ENCODE results near the gene VPS37B.

VPS37B gene

GRCh38 chr12:122937622-122938091, 41.7 kb upstream of the VPS37B start:
- H3K9ac ChIP-seq (ENCODE audit: insufficient read length, low read depth) = no peak overlapping the region
- no peaks in the 10 kb centered on the region for H3K9me3 ChIP-seq (ENCODE audit: insufficient read depth, low read length)
- DNase-seq (ENCODE audit: low read depth, low spot score) = no peak
- no peaks in the 10 kb centered on the region for H3K27me3 ChIP-seq (ENCODE audit: insufficient read depth, insufficient read length)
- peaks cover 15% of the 10 kb centered on the region for H3K4me1 ChIP-seq (ENCODE audit: insufficient read depth, insufficient read length)
- H3K4me3 ChIP-seq (ENCODE audit: insufficient read length, low read depth) = no peak overlapping the region
- peaks cover 7% of the 10 kb centered on the region for H3K36me3 ChIP-seq (ENCODE audit: insufficient read depth, insufficient read length, low read length)
- TF ChIP-seq YY1 (IDR thresholded peaks at IDR 0.05; ENCODE audit: insufficient read depth, insufficient read length) (no peak), SUZ12 (IDR thresholded peaks at IDR 0.05; ENCODE audit: extremely low read depth, insufficient read depth, insufficient read length) (no peak), ZNF274 (IDR thresholded peaks at IDR 0.05; ENCODE audit: low read depth, low read length) (no peak)

DNA sequence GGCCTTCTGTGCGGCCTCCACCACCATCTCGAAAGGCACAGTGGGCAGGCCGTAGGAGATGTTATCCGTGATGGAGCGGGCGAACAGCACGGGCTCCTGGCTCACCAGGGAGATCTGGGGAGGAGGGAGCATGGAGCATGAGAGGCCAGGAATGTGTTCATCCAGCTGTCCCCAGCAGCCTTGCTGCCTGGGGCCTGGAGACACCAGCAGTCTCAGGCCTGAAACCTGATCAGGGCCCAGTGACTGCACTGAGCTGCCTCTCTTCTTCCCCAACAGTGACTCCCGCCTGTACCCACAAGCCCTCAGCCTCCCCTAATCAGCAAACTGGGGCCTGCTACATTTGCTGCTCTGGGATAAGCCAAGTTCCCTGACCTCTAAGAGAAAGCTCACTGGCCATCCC, 39.4 kb upstream of the VPS37B start:
- H3K27me3 ChIP-seq (ENCODE audit: insufficient read depth, insufficient read length) = no peaks in the 10 kb centered on the region
- no peak for DNase-seq (ENCODE audit: low read depth, low spot score)
- no peaks in the 10 kb centered on the region for H3K9me3 ChIP-seq (ENCODE audit: insufficient read depth, low read length)
- peaks cover 9% of the 10 kb centered on the region for H3K4me1 ChIP-seq (ENCODE audit: insufficient read depth, insufficient read length)
- peak overlapping the region; percentile 36 for H3K9ac ChIP-seq (ENCODE audit: insufficient read length, low read depth)
- H3K4me3 ChIP-seq (ENCODE audit: insufficient read length, low read depth) = no peak overlapping the region
- TF ChIP-seq ZNF274 (IDR thresholded peaks at IDR 0.05; ENCODE audit: low read depth, low read length) = no peak
- H3K36me3 ChIP-seq (ENCODE audit: insufficient read depth, insufficient read length, low read length) = peaks cover 7% of the 10 kb centered on the region

GRCh38 chr12:122934722-122935121, 38.8 kb upstream of the VPS37B start:
- Histone ChIP-seq H3K4me3 (ENCODE audit: insufficient read length, low read depth) (no peak overlapping the region), H3K36me3 (ENCODE audit: insufficient read depth, insufficient read length, low read length) (peaks cover 7% of the 10 kb centered on the region), H3K4me1 (ENCODE audit: insufficient read depth, insufficient read length) (peaks cover 12% of the 10 kb centered on the region), H3K9me3 (ENCODE audit: insufficient read depth, low read length) (no peaks in the 10 kb centered on the region), H3K27me3 (ENCODE audit: insufficient read depth, insufficient read length) (no peaks in the 10 kb centered on the region), H3K9ac (ENCODE audit: insufficient read length, low read depth) (no peak overlapping the region)
- TF ChIP-seq YY1 (IDR thresholded peaks at IDR 0.05; ENCODE audit: insufficient read depth, insufficient read length) (no peak), ZNF274 (IDR thresholded peaks at IDR 0.05; ENCODE audit: low read depth, low read length) (no peak), SUZ12 (IDR thresholded peaks at IDR 0.05; ENCODE audit: extremely low read depth, insufficient read depth, insufficient read length) (no peak)
- DNase-seq (ENCODE audit: low read depth, low spot score) = no peak

GRCh38 chr12:122932207-122932606, 36.3 kb upstream of the VPS37B start:
- H3K4me3 ChIP-seq (ENCODE audit: insufficient read length, low read depth) = no peak overlapping the region
- no peaks in the 10 kb centered on the region for H3K36me3 ChIP-seq (ENCODE audit: insufficient read depth, insufficient read length, low read length)
- peaks cover 9% of the 10 kb centered on the region for H3K4me1 ChIP-seq (ENCODE audit: insufficient read depth, insufficient read length)
- TF ChIP-seq YY1 (IDR thresholded peaks at IDR 0.05; ENCODE audit: insufficient read depth, insufficient read length) (no peak), ZNF274 (IDR thresholded peaks at IDR 0.05; ENCODE audit: low read depth, low read length) (no peak), SUZ12 (IDR thresholded peaks at IDR 0.05; ENCODE audit: extremely low read depth, insufficient read depth, insufficient read length) (no peak)
- no peaks in the 10 kb centered on the region for H3K9me3 ChIP-seq (ENCODE audit: insufficient read depth, low read length)
- no peak overlapping the region for H3K9ac ChIP-seq (ENCODE audit: insufficient read length, low read depth)
- H3K27me3 ChIP-seq (ENCODE audit: insufficient read depth, insufficient read length) = no peaks in the 10 kb centered on the region
- DNase-seq (ENCODE audit: low read depth, low spot score) = no peak

DNA sequence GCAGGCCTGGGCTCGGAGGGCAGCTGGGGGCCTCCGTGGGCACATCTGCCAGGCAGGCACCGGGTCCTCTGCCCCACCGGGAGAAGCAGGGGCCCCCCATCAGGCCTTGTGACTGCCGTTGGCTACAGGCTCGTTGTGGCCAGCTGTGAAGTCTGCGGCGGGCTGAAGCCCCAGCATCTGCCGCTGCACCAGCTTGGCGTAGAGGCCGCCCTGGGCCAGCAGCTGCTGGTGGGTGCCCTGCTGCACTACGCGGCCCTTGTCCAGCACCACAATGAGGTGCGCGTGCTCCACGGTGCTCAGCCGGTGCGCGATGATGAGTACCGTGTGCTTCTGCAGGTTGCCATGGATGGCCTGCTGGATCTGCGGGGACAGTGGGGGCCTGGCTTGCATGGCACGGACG, 33.9 kb upstream of the VPS37B start:
- TF ChIP-seq SUZ12 (IDR thresholded peaks at IDR 0.05; ENCODE audit: extremely low read depth, insufficient read depth, insufficient read length) = no peak
- no peak for TF ChIP-seq YY1 (IDR thresholded peaks at IDR 0.05; ENCODE audit: insufficient read depth, insufficient read length)
- no peak for TF ChIP-seq ZNF274 (IDR thresholded peaks at IDR 0.05; ENCODE audit: low read depth, low read length)
- H3K9ac ChIP-seq (ENCODE audit: insufficient read length, low read depth) = no peak overlapping the region
- H3K36me3 ChIP-seq (ENCODE audit: insufficient read depth, insufficient read length, low read length) = no peaks in the 10 kb centered on the region
- no peaks in the 10 kb centered on the region for H3K9me3 ChIP-seq (ENCODE audit: insufficient read depth, low read length)
- no peak overlapping the region for H3K4me3 ChIP-seq (ENCODE audit: insufficient read length, low read depth)
- no peak for DNase-seq (ENCODE audit: low read depth, low spot score)
- H3K27me3 ChIP-seq (ENCODE audit: insufficient read depth, insufficient read length) = no peaks in the 10 kb centered on the region
- H3K4me1 ChIP-seq (ENCODE audit: insufficient read depth, insufficient read length) = peaks cover 2% of the 10 kb centered on the region

DNA sequence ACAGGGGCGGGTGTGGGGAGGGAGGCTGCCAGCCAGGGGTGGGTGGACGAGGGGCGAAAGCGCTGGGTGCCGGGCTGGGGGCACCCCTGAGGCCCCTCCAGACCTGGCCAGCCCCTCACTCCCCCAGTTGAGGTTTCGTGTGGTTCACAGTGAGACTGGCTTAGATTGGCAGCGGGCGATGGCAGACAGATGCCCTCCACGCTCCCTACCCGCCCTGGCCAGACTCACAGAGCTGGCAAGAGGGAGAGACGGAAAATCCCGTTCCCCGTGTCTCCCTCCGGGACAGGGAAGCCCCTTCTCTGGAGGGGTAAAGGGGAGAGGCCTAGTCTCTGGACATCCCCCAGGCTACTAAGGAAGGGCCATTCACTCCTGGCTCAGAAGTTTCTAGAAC, 33.2 kb upstream of the VPS37B start:
- no peaks in the 10 kb centered on the region for H3K36me3 ChIP-seq (ENCODE audit: insufficient read depth, insufficient read length, low read length)
- no peaks in the 10 kb centered on the region for H3K9me3 ChIP-seq (ENCODE audit: insufficient read depth, low read length)
- no peak overlapping the region for H3K9ac ChIP-seq (ENCODE audit: insufficient read length, low read depth)
- no peak overlapping the region for H3K4me3 ChIP-seq (ENCODE audit: insufficient read length, low read depth)
- no peaks in the 10 kb centered on the region for H3K27me3 ChIP-seq (ENCODE audit: insufficient read depth, insufficient read length)
- DNase-seq (ENCODE audit: low read depth, low spot score) = no peak
- TF ChIP-seq SUZ12 (IDR thresholded peaks at IDR 0.05; ENCODE audit: extremely low read depth, insufficient read depth, insufficient read length) (no peak), YY1 (IDR thresholded peaks at IDR 0.05; ENCODE audit: insufficient read depth, insufficient read length) (no peak), ZNF274 (IDR thresholded peaks at IDR 0.05; ENCODE audit: low read depth, low read length) (no peak)
- peaks cover 2% of the 10 kb centered on the region for H3K4me1 ChIP-seq (ENCODE audit: insufficient read depth, insufficient read length)

GRCh38 chr12:122928404-122929147, 32.7 kb upstream of the VPS37B start:
- TF ChIP-seq SUZ12 (IDR thresholded peaks at IDR 0.05; ENCODE audit: extremely low read depth, insufficient read depth, insufficient read length) (no peak), YY1 (IDR thresholded peaks at IDR 0.05; ENCODE audit: insufficient read depth, insufficient read length) (no peak), ZNF274 (IDR thresholded peaks at IDR 0.05; ENCODE audit: low read depth, low read length) (no peak)
- Histone ChIP-seq H3K9me3 (ENCODE audit: insufficient read depth, low read length) (no peaks in the 10 kb centered on the region), H3K9ac (ENCODE audit: insufficient read length, low read depth) (no peak overlapping the region), H3K36me3 (ENCODE audit: insufficient read depth, insufficient read length, low read length) (no peaks in the 10 kb centered on the region), H3K27me3 (ENCODE audit: insufficient read depth, insufficient read length) (no peaks in the 10 kb centered on the region), H3K4me3 (ENCODE audit: insufficient read length, low read depth) (no peak overlapping the region), H3K4me1 (ENCODE audit: insufficient read depth, insufficient read length) (peaks cover 2% of the 10 kb centered on the region)
- DNase-seq (ENCODE audit: low read depth, low spot score) = no peak
